Panc1 (cell line): ENCODE results near the gene EIF3J. TPM values are rescaled to one million over a fixed set of nuclear protein-coding genes. Genes with fewer than 3 reads are reported as not detected.

Experiments used
- ATAC-seq: fragments of 200-7000 bp; cut with Tn5 transposase; 2 replicates; pipeline ENCODE4 v1.9.1; 2020; ENCODE audit warnings: mild to moderate bottlenecking, moderate library complexity
- BruUV-seq: library from RNA; stranded (reverse); fragments of 400-500 nt; replicated peaks from 2 replicates; lab custom pipeline; 2021; lab: Mats Ljungman, UMichigan
- CTCF ChIA-PET: fragments of 300-600 bp; sonication (Branson Sonifier 250); formaldehyde crosslinking; loops from one replicate; lab custom pipeline; 2022; ENCODE audit warnings: antibody characterized with exemption; lab: Charles Lee
- POLR2A ChIA-PET: fragments of 300-600 bp; sonication (Branson Sonifier 250); formaldehyde crosslinking; loops from one replicate; lab custom pipeline; 2022; ENCODE audit warnings: antibody characterized with exemption; lab: Charles Lee
- DNase-seq: peaks from one replicate; pipeline ENCODE4 v3.0.0-alpha.2; 2010; ENCODE audit warnings: low read depth, low spot score
- H3K27ac ChIP-seq: 2 replicates; pipeline ENCODE4 v1.5.1; 2011; ENCODE audit warnings: mild to moderate bottlenecking, low read length, inconsistent platforms
- H3K27me3 ChIP-seq: fragments of 200-500 bp; sonication (Bioruptor generic); 2 replicates; pipeline ENCODE4 v1.6.0; 2014; ENCODE audit warnings: low read length, inconsistent platforms; ENCODE audit not compliant: control insufficient read depth, insufficient read depth
- H3K36me3 ChIP-seq: fragments of 200-500 bp; sonication (Bioruptor generic); 2 replicates; pipeline ENCODE4 v1.5.1; 2014; ENCODE audit warnings: inconsistent platforms, mild to moderate bottlenecking, low read length, moderate library complexity; ENCODE audit not compliant: control insufficient read depth, insufficient read depth
- H3K4me1 ChIP-seq: 2 replicates; pipeline ENCODE4 v1.5.1; 2011; ENCODE audit warnings: inconsistent platforms, mild to moderate bottlenecking, low read length, moderate library complexity; ENCODE audit not compliant: control insufficient read depth, insufficient read depth
- H3K4me3 ChIP-seq, 2 experiments: 2 replicates each; pipeline ENCODE4 v1.5.1; 2011 to 2012; ENCODE audit warnings: low read depth in 2 of 2, low read length in 2 of 2, mild to moderate bottlenecking in 2 of 2, inconsistent platforms in 1 of 2, moderate library complexity in 1 of 2
- H3K9me3 ChIP-seq: fragments of 200-500 bp; sonication (Bioruptor generic); 2 replicates; pipeline ENCODE4 v1.5.1; 2014; ENCODE audit warnings: low read depth, mild to moderate bottlenecking, inconsistent platforms, low read length, moderate library complexity; ENCODE audit not compliant: control insufficient read depth, insufficient read depth
- POLR2AphosphoS5 ChIP-seq: IDR thresholded peaks from 2 replicates; pipeline ENCODE4 v1.6.1; 2012; ENCODE audit warnings: mild to moderate bottlenecking, low read depth, low read length, moderate library complexity
- SIN3A ChIP-seq: IDR thresholded peaks from 2 replicates; pipeline ENCODE4 v1.6.1; 2012; ENCODE audit warnings: low read depth, mild to moderate bottlenecking, low read length, moderate library complexity, borderline replicate concordance; ENCODE audit not compliant: insufficient read depth
- TCF7L2 ChIP-seq: IDR thresholded peaks from 2 replicates; pipeline ENCODE4 v1.6.1; 2011; ENCODE audit warnings: mild to moderate bottlenecking, low read depth, low read length, inconsistent platforms
- in situ Hi-C: cut with HindIII; loops from 2 replicates; pipeline ENCODE4 v1.10.0; 2016; ENCODE audit warnings: low sequenced_read_pairs, low pct_unique_long_range_greater_than_20kb
- intact Hi-C: fragments of 100-400 bp; cut with micrococcal nuclease; formaldehyde crosslinking; loops from one replicate; pipeline ENCODE4 v1.10.0; 2022; ENCODE audit not compliant: unreplicated experiment
- total RNA-seq: library from RNA; stranded (reverse); gene quantifications from one replicate; pipeline ENCODE4 v1.2.1, GENCODE V29; 2021; ENCODE audit not compliant: unreplicated experiment
- TF ChIP-seq, protein P1 (sequence below): fragments of 450-650 bp; IDR thresholded peaks from 2 replicates; pipeline ENCODE4 v1.5.1; 2017; ENCODE audit warnings: mild to moderate bottlenecking
- TF ChIP-seq, protein P2 (sequence below), 2 experiments: IDR thresholded peaks; 2 replicates each; pipeline ENCODE4 v1.6.1; 2011 to 2012; ENCODE audit warnings: low read depth in 2 of 2, control low read depth in 1 of 2, low read length in 1 of 2, mild to moderate bottlenecking in 1 of 2, moderate library complexity in 1 of 2; ENCODE audit not compliant: insufficient read depth in 1 of 2

The EIF3J gene
- total RNA-seq, 1 experiment from 2014 or later = 128 TPM

DNA sequence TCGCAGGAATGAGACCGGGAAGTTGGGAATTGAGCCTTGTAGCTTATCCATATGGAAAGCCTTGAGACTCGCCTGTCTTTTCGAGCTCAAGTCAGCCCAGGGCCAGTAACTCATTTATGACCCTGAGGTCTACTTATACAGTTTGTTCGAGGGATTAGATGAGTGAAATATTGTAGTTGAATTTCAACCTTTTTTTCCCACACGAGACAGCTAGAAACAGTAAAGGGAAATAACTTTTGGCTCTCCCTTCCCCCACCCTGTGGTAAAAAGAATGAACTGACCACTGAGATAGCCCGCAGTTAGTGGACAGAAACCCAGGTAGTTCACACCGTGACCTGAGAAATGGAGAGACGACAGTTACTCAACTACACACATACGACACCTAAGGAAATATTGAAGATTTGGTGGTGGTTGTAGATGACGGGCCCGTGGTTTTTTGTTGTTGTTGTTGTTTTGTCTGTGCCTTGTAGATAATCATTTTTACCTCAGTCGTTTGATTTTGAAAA lies 841 bp downstream of the EIF3J start:
- in situ Hi-C loops (no loop called here), intact Hi-C loops (no loop called here)
- H3K4me3 ChIP-seq = peak overlapping the region; percentile 67 to 76
- ChIA-PET CTCF (interaction anchor here (0.7 kb wide), 1 partner anchor 34 kb away, joined by 5 read pairs; no protein-coding TSS in a partner anchor), POLR2A (no interaction called here)
- peak overlapping the region; percentile 89 for H3K27ac ChIP-seq
- H3K9me3 ChIP-seq = no peaks in the 10 kb centered on the region
- no TSS peak for BruUV-seq
- H3K4me1 ChIP-seq = peaks cover 17% of the 10 kb centered on the region; the same call in 1 of the 2 replicates
- H3K27me3 ChIP-seq = no peaks in the 10 kb centered on the region
- no peak for DNase-seq
- TF ChIP-seq TCF7L2 (no peak), SIN3A (no peak), POLR2AphosphoS5 (no peak)
- TF ChIP-seq, protein P1, sequence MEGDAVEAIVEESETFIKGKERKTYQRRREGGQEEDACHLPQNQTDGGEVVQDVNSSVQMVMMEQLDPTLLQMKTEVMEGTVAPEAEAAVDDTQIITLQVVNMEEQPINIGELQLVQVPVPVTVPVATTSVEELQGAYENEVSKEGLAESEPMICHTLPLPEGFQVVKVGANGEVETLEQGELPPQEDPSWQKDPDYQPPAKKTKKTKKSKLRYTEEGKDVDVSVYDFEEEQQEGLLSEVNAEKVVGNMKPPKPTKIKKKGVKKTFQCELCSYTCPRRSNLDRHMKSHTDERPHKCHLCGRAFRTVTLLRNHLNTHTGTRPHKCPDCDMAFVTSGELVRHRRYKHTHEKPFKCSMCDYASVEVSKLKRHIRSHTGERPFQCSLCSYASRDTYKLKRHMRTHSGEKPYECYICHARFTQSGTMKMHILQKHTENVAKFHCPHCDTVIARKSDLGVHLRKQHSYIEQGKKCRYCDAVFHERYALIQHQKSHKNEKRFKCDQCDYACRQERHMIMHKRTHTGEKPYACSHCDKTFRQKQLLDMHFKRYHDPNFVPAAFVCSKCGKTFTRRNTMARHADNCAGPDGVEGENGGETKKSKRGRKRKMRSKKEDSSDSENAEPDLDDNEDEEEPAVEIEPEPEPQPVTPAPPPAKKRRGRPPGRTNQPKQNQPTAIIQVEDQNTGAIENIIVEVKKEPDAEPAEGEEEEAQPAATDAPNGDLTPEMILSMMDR = no peak
- TF ChIP-seq, protein P2, sequence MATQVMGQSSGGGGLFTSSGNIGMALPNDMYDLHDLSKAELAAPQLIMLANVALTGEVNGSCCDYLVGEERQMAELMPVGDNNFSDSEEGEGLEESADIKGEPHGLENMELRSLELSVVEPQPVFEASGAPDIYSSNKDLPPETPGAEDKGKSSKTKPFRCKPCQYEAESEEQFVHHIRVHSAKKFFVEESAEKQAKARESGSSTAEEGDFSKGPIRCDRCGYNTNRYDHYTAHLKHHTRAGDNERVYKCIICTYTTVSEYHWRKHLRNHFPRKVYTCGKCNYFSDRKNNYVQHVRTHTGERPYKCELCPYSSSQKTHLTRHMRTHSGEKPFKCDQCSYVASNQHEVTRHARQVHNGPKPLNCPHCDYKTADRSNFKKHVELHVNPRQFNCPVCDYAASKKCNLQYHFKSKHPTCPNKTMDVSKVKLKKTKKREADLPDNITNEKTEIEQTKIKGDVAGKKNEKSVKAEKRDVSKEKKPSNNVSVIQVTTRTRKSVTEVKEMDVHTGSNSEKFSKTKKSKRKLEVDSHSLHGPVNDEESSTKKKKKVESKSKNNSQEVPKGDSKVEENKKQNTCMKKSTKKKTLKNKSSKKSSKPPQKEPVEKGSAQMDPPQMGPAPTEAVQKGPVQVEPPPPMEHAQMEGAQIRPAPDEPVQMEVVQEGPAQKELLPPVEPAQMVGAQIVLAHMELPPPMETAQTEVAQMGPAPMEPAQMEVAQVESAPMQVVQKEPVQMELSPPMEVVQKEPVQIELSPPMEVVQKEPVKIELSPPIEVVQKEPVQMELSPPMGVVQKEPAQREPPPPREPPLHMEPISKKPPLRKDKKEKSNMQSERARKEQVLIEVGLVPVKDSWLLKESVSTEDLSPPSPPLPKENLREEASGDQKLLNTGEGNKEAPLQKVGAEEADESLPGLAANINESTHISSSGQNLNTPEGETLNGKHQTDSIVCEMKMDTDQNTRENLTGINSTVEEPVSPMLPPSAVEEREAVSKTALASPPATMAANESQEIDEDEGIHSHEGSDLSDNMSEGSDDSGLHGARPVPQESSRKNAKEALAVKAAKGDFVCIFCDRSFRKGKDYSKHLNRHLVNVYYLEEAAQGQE (IDR thresholded peaks at IDR 0.05; ENCODE audit: insufficient read depth in 1 of 2, low read depth in 2 of 2, low read length in 1 of 2) = no peak
- peaks cover 2% of the 10 kb centered on the region for H3K36me3 ChIP-seq
- no peak for ATAC-seq

DNA sequence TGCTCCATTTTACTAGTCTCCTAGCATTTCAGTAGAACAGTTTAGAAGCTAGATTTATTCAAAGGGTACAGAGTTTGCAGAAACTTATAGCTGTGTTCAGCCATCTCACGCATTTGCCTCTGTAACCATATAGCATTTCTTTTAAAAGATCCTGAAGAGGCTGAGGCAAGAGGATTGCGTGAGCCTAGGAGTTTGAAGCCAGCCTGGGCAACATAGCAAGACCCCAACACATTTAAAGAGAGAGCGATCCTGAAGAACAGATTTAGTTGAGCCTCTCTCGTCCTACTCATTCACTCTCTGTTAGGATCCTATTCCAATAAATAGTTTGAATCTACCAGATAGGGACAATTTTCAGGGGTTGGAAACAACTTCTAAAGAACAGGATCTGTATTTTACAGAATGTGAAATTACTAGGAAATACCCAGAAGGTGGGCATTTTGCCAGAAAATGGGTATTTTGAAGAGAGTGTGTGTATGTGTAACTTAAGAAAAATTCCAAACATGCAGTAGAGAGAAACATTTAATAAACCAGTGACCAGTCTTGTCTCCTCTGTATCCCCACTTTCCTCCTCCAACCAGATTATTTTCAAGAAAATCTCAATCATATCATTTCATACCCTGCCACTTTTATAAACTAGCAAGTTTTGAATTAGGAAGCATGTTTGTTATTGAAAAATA lies 4.5 kb downstream of the EIF3J start:
- no peaks in the 10 kb centered on the region for H3K9me3 ChIP-seq
- H3K27me3 ChIP-seq = no peaks in the 10 kb centered on the region
- BruUV-seq = no TSS peak
- TF ChIP-seq, protein P1 = no peak
- TF ChIP-seq SIN3A (no peak), POLR2AphosphoS5 (no peak), TCF7L2 (no peak)
- TF ChIP-seq, protein P2 (IDR thresholded peaks at IDR 0.05; ENCODE audit: insufficient read depth in 1 of 2, low read depth in 2 of 2, low read length in 1 of 2) = no peak
- in situ Hi-C loops (no loop called here), intact Hi-C loops (no loop called here)
- ATAC-seq (no peak), DNase-seq (no peak)
- ChIA-PET CTCF (interaction anchor here (0.6 kb wide), 1 partner anchor 51 kb away, joined by 6 read pairs; no protein-coding TSS in a partner anchor), POLR2A (no interaction called here)
- H3K4me3 ChIP-seq = no peak overlapping the region
- H3K4me1 ChIP-seq = peaks cover 15% of the 10 kb centered on the region; the same call in 1 of the 2 replicates
- peaks cover 2% of the 10 kb centered on the region for H3K36me3 ChIP-seq
- no peak overlapping the region for H3K27ac ChIP-seq
